AG09309 (cell line): ENCODE results near the gene TRH.

Source experiments
- DNase-seq: peaks from one replicate; pipeline ENCODE4 v3.0.0-alpha.2; 2010; ENCODE audit warnings: low read depth
- H3K4me3 ChIP-seq: 2 replicates; pipeline ENCODE4 v1.5.1; 2011; ENCODE audit warnings: mild to moderate bottlenecking, low read depth, low read length, moderate library complexity; ENCODE audit not compliant: control insufficient read depth
- TF ChIP-seq, protein P1 (sequence below): IDR thresholded peaks from 2 replicates; pipeline ENCODE4 v1.5.1; 2011; ENCODE audit warnings: mild to moderate bottlenecking, low read depth, low read length, inconsistent platforms; ENCODE audit not compliant: insufficient read depth, control insufficient read depth; ENCODE audit errors: missing control alignments

TRH gene

DNA sequence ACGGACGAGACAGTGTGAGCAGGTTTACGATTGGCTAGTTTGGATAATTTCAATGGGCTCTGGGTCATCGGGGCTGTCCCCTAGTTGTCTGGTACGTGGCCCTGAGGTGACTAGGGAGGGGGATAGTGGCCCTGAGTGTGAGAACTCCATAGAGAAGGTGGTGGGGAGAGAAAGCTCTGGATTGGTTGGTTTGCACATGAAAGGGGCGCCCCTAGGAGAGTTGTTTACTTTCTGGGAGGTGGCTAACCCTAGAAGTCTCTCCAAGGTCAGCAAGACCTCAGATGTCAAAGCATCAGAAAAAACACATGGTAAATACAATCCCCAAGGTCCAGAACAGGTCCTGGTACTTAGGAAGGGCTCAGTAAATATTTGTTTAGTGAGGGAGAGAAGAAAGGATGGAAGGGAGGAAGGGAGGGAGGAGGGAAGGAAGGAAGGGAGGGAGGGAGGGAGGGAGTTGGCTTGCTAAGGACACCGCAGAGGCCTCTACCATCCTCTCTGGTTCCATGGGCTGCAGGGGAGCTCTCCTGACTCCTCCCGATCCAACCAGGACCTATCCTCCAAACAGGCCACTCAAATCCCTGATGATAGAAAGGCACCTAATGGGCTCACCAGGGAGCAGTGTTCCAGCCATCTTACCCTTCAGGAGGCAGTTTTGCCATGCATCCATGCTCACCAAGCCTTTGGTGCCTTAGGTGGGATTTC is 3.0 kb upstream of the TRH start:
- TF ChIP-seq, protein P1, sequence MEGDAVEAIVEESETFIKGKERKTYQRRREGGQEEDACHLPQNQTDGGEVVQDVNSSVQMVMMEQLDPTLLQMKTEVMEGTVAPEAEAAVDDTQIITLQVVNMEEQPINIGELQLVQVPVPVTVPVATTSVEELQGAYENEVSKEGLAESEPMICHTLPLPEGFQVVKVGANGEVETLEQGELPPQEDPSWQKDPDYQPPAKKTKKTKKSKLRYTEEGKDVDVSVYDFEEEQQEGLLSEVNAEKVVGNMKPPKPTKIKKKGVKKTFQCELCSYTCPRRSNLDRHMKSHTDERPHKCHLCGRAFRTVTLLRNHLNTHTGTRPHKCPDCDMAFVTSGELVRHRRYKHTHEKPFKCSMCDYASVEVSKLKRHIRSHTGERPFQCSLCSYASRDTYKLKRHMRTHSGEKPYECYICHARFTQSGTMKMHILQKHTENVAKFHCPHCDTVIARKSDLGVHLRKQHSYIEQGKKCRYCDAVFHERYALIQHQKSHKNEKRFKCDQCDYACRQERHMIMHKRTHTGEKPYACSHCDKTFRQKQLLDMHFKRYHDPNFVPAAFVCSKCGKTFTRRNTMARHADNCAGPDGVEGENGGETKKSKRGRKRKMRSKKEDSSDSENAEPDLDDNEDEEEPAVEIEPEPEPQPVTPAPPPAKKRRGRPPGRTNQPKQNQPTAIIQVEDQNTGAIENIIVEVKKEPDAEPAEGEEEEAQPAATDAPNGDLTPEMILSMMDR, result no peak

GRCh38 chr3:129972301-129972700 is 2.2 kb upstream of the TRH start:
- H3K4me3 ChIP-seq, result no peak overlapping the region
- TF ChIP-seq, protein P1, result no peak
- no peak for DNase-seq

More for the DNA sequence above, 3.0 kb upstream of the TRH start:
- H3K4me3 ChIP-seq, result no peak overlapping the region
- no peak for DNase-seq

DNA sequence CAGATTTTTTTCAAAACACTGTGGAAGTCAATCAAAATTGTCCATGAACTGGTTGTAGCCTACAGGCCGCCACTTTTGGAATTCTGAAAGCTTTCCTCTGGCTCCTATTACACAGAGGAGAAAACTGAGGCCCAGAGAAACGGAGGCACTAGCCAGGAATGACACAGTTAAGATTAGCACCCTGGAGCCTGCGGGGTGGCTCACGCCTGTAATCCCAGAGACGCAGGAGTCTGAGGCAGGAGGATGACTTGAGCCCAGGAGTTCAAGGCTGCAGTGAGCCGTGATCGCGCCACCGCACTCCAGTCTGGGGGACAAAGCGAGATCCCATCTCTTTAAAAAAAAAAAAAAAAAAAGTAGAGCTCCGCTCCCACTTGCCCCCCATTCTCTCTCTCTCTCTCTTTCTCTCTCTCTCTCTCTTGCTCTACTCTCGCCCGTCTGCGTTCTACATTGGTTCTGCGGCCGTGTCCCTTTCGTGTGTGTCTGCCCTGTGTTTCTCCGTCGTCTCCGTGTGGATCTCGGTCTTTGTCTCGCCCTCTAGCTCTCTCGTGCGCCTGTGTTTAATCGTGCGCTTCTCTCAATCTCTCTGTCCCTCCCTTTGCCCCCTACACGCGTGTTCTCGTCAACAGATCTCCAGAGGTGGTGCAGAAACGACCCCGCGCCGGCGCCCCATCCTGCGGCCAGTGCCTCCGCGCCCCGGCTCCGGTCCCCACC is 512 bp upstream of the TRH start:
- H3K4me3 ChIP-seq, result no peak overlapping the region
- TF ChIP-seq, protein P1, result no peak
- DNase-seq, result no peak

DNA sequence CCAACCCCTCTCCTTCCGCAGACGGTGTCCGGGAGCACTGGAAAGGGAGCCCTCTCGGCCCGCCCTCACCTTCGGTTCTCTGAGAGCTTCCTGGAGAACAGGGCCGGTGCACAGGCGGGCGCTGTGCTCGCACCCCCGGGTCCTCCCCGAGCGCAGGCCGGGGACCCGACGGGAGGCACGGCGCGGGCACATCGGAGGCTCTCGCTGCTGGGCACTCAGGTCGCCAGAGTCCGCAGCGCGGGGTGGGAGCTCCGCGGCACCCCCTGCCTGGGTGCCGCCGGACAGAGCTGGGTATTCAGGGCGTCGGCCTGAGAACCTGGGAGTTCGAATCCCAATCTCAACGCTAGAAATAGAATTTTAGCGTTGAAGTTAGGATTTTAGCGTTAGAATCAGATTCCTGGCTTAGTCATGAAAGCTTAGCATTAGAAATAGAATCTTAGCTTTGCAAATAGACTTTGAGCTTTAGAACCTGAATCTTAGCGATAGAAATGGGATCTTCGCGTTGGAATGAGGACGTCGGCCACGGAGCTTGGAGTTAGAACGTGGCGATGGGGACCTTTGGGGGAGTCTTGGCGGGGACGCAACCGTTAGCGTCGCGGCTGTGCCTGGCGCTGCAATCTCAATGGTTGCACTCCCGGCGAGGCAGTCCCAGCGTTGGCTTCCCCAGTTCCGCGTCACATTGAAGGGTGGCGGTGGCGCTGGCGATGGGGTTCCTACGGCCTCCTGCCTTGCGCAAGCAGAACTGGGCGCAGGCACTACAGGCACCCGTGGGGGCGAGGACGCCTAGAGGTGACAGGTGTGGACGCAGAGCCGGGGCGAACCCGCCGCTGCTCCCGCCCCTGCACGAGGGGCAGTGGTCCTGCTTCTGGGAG is 549 bp downstream of the TRH start:
- no peak overlapping the region for H3K4me3 ChIP-seq

DNA sequence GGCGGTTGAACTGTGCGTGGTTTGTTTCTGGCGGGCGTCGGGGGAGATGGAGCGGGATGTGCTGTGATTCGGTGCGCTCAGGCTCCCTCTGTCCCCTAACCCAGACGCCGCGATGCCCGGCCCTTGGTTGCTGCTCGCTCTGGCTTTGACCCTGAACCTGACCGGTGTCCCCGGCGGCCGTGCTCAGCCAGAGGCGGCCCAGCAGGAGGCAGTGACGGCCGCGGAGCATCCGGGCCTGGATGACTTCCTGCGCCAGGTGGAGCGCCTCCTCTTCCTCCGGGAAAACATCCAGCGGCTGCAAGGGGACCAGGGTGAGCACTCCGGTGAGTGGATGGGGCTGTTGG is 1.2 kb downstream of the TRH start:
- TF ChIP-seq, protein P1, result no peak
- no peak for DNase-seq
- no peak overlapping the region for H3K4me3 ChIP-seq

More for the DNA sequence above, 549 bp downstream of the TRH start:
- TF ChIP-seq, protein P1, result no peak
- no peak for DNase-seq

DNA sequence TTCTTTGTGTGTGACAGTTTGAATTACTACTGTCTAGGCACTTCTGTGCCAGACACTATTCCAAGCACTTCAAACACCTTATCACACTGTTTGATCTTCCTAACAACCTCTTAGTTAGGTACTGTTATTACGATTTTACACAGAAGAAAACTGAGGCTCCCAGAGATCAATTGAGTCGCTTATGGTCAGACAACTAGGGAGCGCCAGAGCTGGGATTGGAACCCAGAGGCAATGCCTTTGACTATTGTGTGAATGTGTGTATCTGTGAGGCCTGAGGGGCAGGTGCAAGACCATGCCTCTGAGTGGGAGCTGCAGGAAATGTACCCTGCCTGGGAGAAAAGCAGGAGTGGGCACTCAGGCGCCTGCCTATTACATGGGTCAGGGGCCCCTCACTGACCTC is 1.8 kb downstream of the TRH start:
- H3K4me3 ChIP-seq, result no peak overlapping the region
- no peak for DNase-seq
- TF ChIP-seq, protein P1, result no peak
